T-cell (primary cell): Measurements from ENCODE around the gene TMEM87B. TPM values are rescaled to one million over a fixed set of nuclear protein-coding genes. Genes with fewer than 3 reads are reported as not detected.

Experiments used
- ATAC-seq, 4 experiments: fragments of 200-7000 bp in 3 of 4; fragments of 150-1000 bp in 1 of 4; cut with Tn5 transposase; replicated peaks in 1 of 4; 1 replicate in 3 of 4; 2 replicates in 1 of 4; pipeline ENCODE4 v1.10.0; 2021; ENCODE audit warnings: moderate library complexity in 3 of 4, mild to moderate bottlenecking in 2 of 4, moderate number of reproducible peaks in 1 of 4
- CTCF ChIA-PET, 2 donors: fragments of 300-600 bp; sonication (Branson Sonifier 250); formaldehyde crosslinking; loops; one replicate each; lab custom pipeline; 2022; ENCODE audit warnings: antibody characterized with exemption in 2 of 2; lab: Charles Lee
- POLR2A ChIA-PET, 2 donors: fragments of 300-600 bp; sonication (Branson Sonifier 250); formaldehyde crosslinking; loops; one replicate each; lab custom pipeline; 2022; ENCODE audit warnings: antibody characterized with exemption in 2 of 2; lab: Charles Lee
- DNase-seq, 35 experiments: peaks; one replicate each; pipeline versions ENCODE4 v3.0.0 to v3.0.0-alpha.2; 2013 to 2023
- H3K27ac ChIP-seq: one replicate; pipeline ENCODE4 v1.5.1; 2013; ENCODE audit warnings: low read length
- H3K27me3 ChIP-seq, 2 experiments: replicated peaks in 1 of 2; 1 replicate in 1 of 2; 2 replicates in 1 of 2; pipeline versions ENCODE4 v1.6.1 to v1.7.0; 2013; ENCODE audit warnings: low read length in 1 of 2, mixed read lengths in 1 of 2; ENCODE audit not compliant: control insufficient read depth in 2 of 2, insufficient read depth in 2 of 2; ENCODE audit errors: extremely low read depth in 1 of 2
- H3K36me3 ChIP-seq, 2 donors: 1 replicate in 1 of 2; 2 replicates in 1 of 2; pipeline versions ENCODE4 v1.6.1 to v1.7.0; 2013; ENCODE audit warnings: low read length in 1 of 2; ENCODE audit not compliant: control insufficient read depth in 2 of 2, insufficient read depth in 1 of 2; ENCODE audit errors: extremely low read depth in 1 of 2
- H3K4me1 ChIP-seq, 2 experiments: 1 replicate in 1 of 2; 2 replicates in 1 of 2; pipeline versions ENCODE4 v1.6.1 to v1.7.0; 2013; ENCODE audit warnings: low read length in 2 of 2, mixed read lengths in 1 of 2; ENCODE audit not compliant: insufficient read depth in 2 of 2, control insufficient read depth in 1 of 2; ENCODE audit errors: extremely low read depth in 1 of 2
- H3K4me3 ChIP-seq, 2 donors: 1 replicate in 1 of 2; 2 replicates in 1 of 2; pipeline versions ENCODE4 v1.5.1 to v1.7.0; 2013; ENCODE audit warnings: mild to moderate bottlenecking in 2 of 2, low read length in 1 of 2, moderate library complexity in 1 of 2; ENCODE audit not compliant: control insufficient read depth in 1 of 2; ENCODE audit errors: extremely low read depth in 1 of 2
- H3K9me3 ChIP-seq: 2 replicates; pipeline ENCODE4 v1.7.0; 2013
- H3K27ac Mint-ChIP-seq, 2 donors: one replicate each; pipeline ENCODE4 v1.8.0; 2020 to 2021; ENCODE audit warnings: mild to moderate bottlenecking in 2 of 2, mixed read lengths in 2 of 2
- H3K27me3 Mint-ChIP-seq, 2 donors: one replicate each; pipeline ENCODE4 v1.8.0; 2021 to 2022; ENCODE audit warnings: mixed read lengths in 2 of 2
- H3K36me3 Mint-ChIP-seq: one replicate; pipeline ENCODE4 v1.8.0; 2021; ENCODE audit warnings: mixed read lengths
- H3K4me1 Mint-ChIP-seq, 3 donors: one replicate each; pipeline ENCODE4 v1.8.0; 2020 to 2022; ENCODE audit warnings: mixed read lengths in 3 of 3, mild to moderate bottlenecking in 1 of 3
- H3K4me3 Mint-ChIP-seq, 3 donors: one replicate each; pipeline ENCODE4 v1.8.0; 2020 to 2022; ENCODE audit warnings: mild to moderate bottlenecking in 3 of 3, mixed read lengths in 3 of 3, moderate library complexity in 3 of 3
- H3K9me3 Mint-ChIP-seq, 3 donors: one replicate each; pipeline ENCODE4 v1.8.0; 2020 to 2022; ENCODE audit warnings: mixed read lengths in 3 of 3
- WGBS: methylation state at CpG from one replicate; pipeline ENCODE4 v1.1.5; 2013; ENCODE audit warnings: missing lambda C conversion rate; ENCODE audit not compliant: insufficient coverage; 5-methylcytosine and 5-hydroxymethylcytosine counted together
- total RNA-seq, 35 experiments: library from RNA in 6 of 35; stranded (reverse) in 6 of 35; fragments of 120-200 nt in 1 of 35; gene quantifications; one replicate each; pipeline versions ENCODE4 v1.2.1 to v1.2.4 and lab custom pipeline; 2013 to 2026

The TMEM87B gene
- total RNA-seq, 5 donors from 2014 or later (not counting 1 experiment from before 2014, with no cell fraction given) = 16.8 to 22.7 (median 19.3) TPM

- Mint-ChIP-seq H3K4me1 (peaks cover 4 to 6% (median 4%) of the 10 kb centered on the region in 3 donors), H3K27ac (no peak overlapping the region), H3K36me3 (no peaks in the 10 kb centered on the region), H3K4me3 (no peak overlapping the region), H3K9me3 (no peaks in the 10 kb centered on the region), H3K27me3 (peaks cover 3 to 8% of the 10 kb centered on the region in 2 donors)
- Histone ChIP-seq H3K4me1 (no peaks in the 10 kb centered on the region), H3K36me3 (no peaks in the 10 kb centered on the region), H3K27me3 (peaks cover 0 to 9% of the 10 kb centered on the region in 2 experiments), H3K4me3 (no peak overlapping the region), H3K27ac (no peak overlapping the region), H3K9me3 (no peaks in the 10 kb centered on the region)
- no peak for DNase-seq
- WGBS = 83% methylated on average over 2 of the region's 2 CpGs
- ChIA-PET CTCF (no interaction called here), POLR2A (no interaction called here)
- ATAC-seq = no peak
Measured at GRCh38 chr2:112029164-112029563, 25.9 kb upstream of the TMEM87B start.

- Histone ChIP-seq H3K9me3 (no peaks in the 10 kb centered on the region), H3K4me1 (no peaks in the 10 kb centered on the region), H3K36me3 (no peaks in the 10 kb centered on the region), H3K27me3 (peaks cover 0 to 6% of the 10 kb centered on the region in 2 experiments), H3K27ac (no peak overlapping the region), H3K4me3 (no peak overlapping the region)
- peaks cover 3 to 8% of the 10 kb centered on the region in 2 donors for H3K27me3 Mint-ChIP-seq
- no peaks in the 10 kb centered on the region for H3K36me3 Mint-ChIP-seq
- ATAC-seq (no peak), DNase-seq (no peak)
- H3K4me3 Mint-ChIP-seq = no peak overlapping the region
- H3K27ac Mint-ChIP-seq = no peak overlapping the region
- ChIA-PET POLR2A (no interaction called here), CTCF (no interaction called here)
- H3K4me1 Mint-ChIP-seq = peaks cover 4 to 6% (median 4%) of the 10 kb centered on the region in 3 donors
- WGBS = no CpG with 5 or more reads among the region's 12 CpGs
- H3K9me3 Mint-ChIP-seq = peaks cover 0 to 4% (median 0%) of the 10 kb centered on the region in 3 donors
Measured at GRCh38 chr2:112031473-112032223, 23.4 kb upstream of the TMEM87B start.

GRCh38 chr2:112032224-112032586 is 22.9 kb upstream of the TMEM87B start:
- Histone ChIP-seq H3K27ac (no peak overlapping the region), H3K27me3 (peaks cover 0 to 6% of the 10 kb centered on the region in 2 experiments), H3K9me3 (no peaks in the 10 kb centered on the region), H3K36me3 (no peaks in the 10 kb centered on the region), H3K4me3 (no peak overlapping the region), H3K4me1 (no peaks in the 10 kb centered on the region)
- ATAC-seq (no peak), DNase-seq (no peak)
- Mint-ChIP-seq H3K9me3 (peaks cover 0 to 4% (median 0%) of the 10 kb centered on the region in 3 donors), H3K4me3 (no peak overlapping the region), H3K36me3 (no peaks in the 10 kb centered on the region), H3K4me1 (peaks cover 4 to 6% (median 4%) of the 10 kb centered on the region in 3 donors), H3K27me3 (peaks cover 3 to 8% of the 10 kb centered on the region in 2 donors), H3K27ac (no peak overlapping the region)
- WGBS = 93% methylated on average over 2 of the region's 4 CpGs
- CTCF ChIA-PET = no interaction called here
- POLR2A ChIA-PET = no interaction called here

- Mint-ChIP-seq H3K27ac (no peak overlapping the region), H3K9me3 (peaks cover 3 to 10% (median 5%) of the 10 kb centered on the region in 3 donors), H3K4me1 (peaks cover 4 to 6% (median 4%) of the 10 kb centered on the region in 3 donors), H3K36me3 (no peaks in the 10 kb centered on the region), H3K4me3 (no peak overlapping the region), H3K27me3 (peaks cover 3 to 12% of the 10 kb centered on the region in 2 donors)
- ChIA-PET CTCF (interaction anchor here in 1 of 2 donors (0.5 kb wide), 1 partner anchor 133 kb away, joined by 3 read pairs; no protein-coding TSS in a partner anchor), POLR2A (no interaction called here)
- no CpG with 5 or more reads among the region's 4 CpGs for WGBS
- Histone ChIP-seq H3K4me1 (no peaks in the 10 kb centered on the region), H3K4me3 (no peak overlapping the region), H3K9me3 (no peaks in the 10 kb centered on the region), H3K27ac (no peak overlapping the region), H3K27me3 (peaks cover 0 to 6% of the 10 kb centered on the region in 2 experiments), H3K36me3 (no peaks in the 10 kb centered on the region)
- ATAC-seq = no peak
- no peak for DNase-seq
Measured at GRCh38 chr2:112032689-112033465, 22.2 kb upstream of the TMEM87B start.

- WGBS = no CpG with 5 or more reads among the region's 1 CpG
- ChIA-PET CTCF (interaction anchor here in 1 of 2 donors (0.5 kb wide), 1 partner anchor 133 kb away, joined by 3 read pairs; no protein-coding TSS in a partner anchor), POLR2A (no interaction called here)
- Histone ChIP-seq H3K9me3 (no peaks in the 10 kb centered on the region), H3K4me1 (no peaks in the 10 kb centered on the region), H3K27ac (no peak overlapping the region), H3K4me3 (no peak overlapping the region), H3K36me3 (no peaks in the 10 kb centered on the region), H3K27me3 (peaks cover 0 to 6% of the 10 kb centered on the region in 2 experiments)
- Mint-ChIP-seq H3K4me1 (peaks cover 4 to 6% (median 4%) of the 10 kb centered on the region in 3 donors), H3K27me3 (peaks cover 3 to 12% of the 10 kb centered on the region in 2 donors), H3K36me3 (no peaks in the 10 kb centered on the region), H3K9me3 (peaks cover 3 to 10% (median 5%) of the 10 kb centered on the region in 3 donors), H3K27ac (no peak overlapping the region), H3K4me3 (no peak overlapping the region)
- no peak for DNase-seq
- ATAC-seq = no peak
Measured at GRCh38 chr2:112033600-112033999, 21.5 kb upstream of the TMEM87B start.

- Mint-ChIP-seq H3K36me3 (no peaks in the 10 kb centered on the region), H3K27me3 (peaks cover 3 to 10% of the 10 kb centered on the region in 2 donors), H3K27ac (no peak overlapping the region), H3K4me1 (peaks cover 4 to 6% (median 4%) of the 10 kb centered on the region in 3 donors), H3K9me3 (peaks cover 3 to 10% (median 5%) of the 10 kb centered on the region in 3 donors), H3K4me3 (no peak overlapping the region)
- CTCF ChIA-PET = no interaction called here
- no peaks in the 10 kb centered on the region for H3K9me3 ChIP-seq
- POLR2A ChIA-PET = no interaction called here
- no peak overlapping the region for H3K4me3 ChIP-seq
- ATAC-seq (no peak), DNase-seq (no peak)
- no peaks in the 10 kb centered on the region for H3K36me3 ChIP-seq
- H3K4me1 ChIP-seq = no peaks in the 10 kb centered on the region
- H3K27ac ChIP-seq = no peak overlapping the region
- no CpG with 5 or more reads among the region's 3 CpGs for WGBS
- peaks cover 0 to 6% of the 10 kb centered on the region in 2 experiments for H3K27me3 ChIP-seq
Measured at GRCh38 chr2:112034924-112035323, 20.1 kb upstream of the TMEM87B start.
